ENCODE data around the gene CHN1. TPM values are rescaled to one million over a fixed set of nuclear protein-coding genes. Genes with fewer than 3 reads are reported as not detected.

Gene CHN1
- total and polyA plus RNA-seq, 2 experiments from 2014 or later = 64.3 to 70.8 TPM

DNA sequence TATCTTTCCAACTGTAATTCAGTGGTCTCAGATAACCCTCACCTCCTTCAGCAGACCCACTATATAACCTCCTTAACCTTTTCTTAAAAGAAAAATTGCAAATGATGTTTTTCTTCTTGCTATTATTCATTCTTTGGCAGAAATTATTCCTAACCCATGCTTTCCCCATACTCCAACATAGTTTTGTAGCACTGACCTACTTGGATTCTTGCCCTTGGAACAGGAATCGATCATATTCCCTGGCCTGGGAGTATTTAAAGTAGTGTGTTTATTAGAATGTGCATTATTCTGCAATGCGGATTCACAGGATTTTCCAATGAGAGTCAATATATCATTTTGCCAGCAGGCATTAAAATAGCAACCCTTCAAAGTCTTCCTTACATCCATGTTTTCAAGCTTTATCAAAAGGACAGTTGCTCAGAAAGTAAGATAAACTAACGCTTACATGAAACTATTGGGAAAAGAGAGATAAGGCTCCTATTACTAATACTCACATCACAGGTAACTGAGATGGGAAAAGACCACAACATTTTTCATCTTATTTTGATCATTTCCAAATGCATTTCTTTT is 37.4 kb downstream of the CHN1 start:
- H3K4me1 ChIP-seq (ENCODE audit: low read depth) = peaks cover 63% of the 10 kb centered on the region
- H3K27me3 ChIP-seq = no peaks in the 10 kb centered on the region
- H3K27ac ChIP-seq = peak overlapping the region; percentile 81
- no peak for DNase-seq (ENCODE audit: low read depth in 1 of 2, low spot score in 1 of 2)
- H3K4me3 ChIP-seq = no peak overlapping the region
- no peaks in the 10 kb centered on the region for H3K36me3 ChIP-seq
- TF ChIP-seq, protein P1, sequence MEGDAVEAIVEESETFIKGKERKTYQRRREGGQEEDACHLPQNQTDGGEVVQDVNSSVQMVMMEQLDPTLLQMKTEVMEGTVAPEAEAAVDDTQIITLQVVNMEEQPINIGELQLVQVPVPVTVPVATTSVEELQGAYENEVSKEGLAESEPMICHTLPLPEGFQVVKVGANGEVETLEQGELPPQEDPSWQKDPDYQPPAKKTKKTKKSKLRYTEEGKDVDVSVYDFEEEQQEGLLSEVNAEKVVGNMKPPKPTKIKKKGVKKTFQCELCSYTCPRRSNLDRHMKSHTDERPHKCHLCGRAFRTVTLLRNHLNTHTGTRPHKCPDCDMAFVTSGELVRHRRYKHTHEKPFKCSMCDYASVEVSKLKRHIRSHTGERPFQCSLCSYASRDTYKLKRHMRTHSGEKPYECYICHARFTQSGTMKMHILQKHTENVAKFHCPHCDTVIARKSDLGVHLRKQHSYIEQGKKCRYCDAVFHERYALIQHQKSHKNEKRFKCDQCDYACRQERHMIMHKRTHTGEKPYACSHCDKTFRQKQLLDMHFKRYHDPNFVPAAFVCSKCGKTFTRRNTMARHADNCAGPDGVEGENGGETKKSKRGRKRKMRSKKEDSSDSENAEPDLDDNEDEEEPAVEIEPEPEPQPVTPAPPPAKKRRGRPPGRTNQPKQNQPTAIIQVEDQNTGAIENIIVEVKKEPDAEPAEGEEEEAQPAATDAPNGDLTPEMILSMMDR (IDR thresholded peaks at IDR 0.05; ENCODE audit: low read depth, low read length) = no peak
- no peaks in the 10 kb centered on the region for H3K9me3 ChIP-seq (ENCODE audit: low read depth)

- H3K4me3 ChIP-seq = no peak overlapping the region
- H3K27ac ChIP-seq = peak overlapping the region; percentile 81
- no peaks in the 10 kb centered on the region for H3K27me3 ChIP-seq
- H3K9me3 ChIP-seq (ENCODE audit: low read depth) = no peaks in the 10 kb centered on the region
- DNase-seq (ENCODE audit: low read depth in 1 of 2, low spot score in 1 of 2) = no peak
- no peaks in the 10 kb centered on the region for H3K36me3 ChIP-seq
- peaks cover 65% of the 10 kb centered on the region for H3K4me1 ChIP-seq (ENCODE audit: low read depth)
- TF ChIP-seq, protein P1 (IDR thresholded peaks at IDR 0.05; ENCODE audit: low read depth, low read length) = no peak
Measured at GRCh38 chr2:174967086-174967485, 38.1 kb downstream of the CHN1 start.

DNA sequence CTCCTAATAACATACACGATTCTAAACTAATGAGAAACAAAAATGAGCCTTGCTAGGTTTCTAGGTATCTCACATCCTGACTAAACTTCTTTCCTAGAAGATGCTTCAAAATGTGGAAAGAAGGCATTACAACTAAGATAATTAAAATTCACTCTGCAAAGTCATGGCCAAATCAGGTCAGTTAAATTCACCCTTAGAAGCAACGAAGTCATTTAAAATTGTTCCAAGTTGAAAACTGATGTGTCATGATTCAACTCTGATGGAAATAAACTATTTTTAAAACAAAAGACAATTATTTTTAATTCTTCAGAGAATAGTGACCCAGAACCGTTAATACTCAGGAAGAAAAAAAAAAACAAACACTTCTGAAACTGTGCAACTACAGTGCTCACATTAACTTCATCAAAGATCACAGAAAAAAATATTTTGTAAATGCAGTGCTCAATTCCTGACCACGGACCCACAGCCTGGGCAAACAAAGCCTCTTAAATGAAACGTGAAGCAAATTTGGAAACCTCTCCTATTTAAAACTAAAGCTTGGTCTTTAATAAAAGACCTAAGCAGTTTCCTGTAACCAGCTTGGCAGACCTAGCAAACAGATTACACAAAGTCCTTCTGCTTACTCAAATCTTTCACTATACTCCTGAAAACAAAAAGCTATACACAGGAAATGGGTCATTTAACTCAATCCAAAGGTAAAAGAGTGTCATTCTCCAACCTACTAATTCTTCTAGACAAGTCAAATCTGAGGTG is 39.0 kb downstream of the CHN1 start:
- peak in 1 of 2 donors; percentile 46 for DNase-seq (ENCODE audit: low read depth in 1 of 2, low spot score in 1 of 2)
- H3K36me3 ChIP-seq = no peaks in the 10 kb centered on the region
- H3K4me3 ChIP-seq = no peak overlapping the region
- no peaks in the 10 kb centered on the region for H3K27me3 ChIP-seq
- H3K9me3 ChIP-seq (ENCODE audit: low read depth) = no peaks in the 10 kb centered on the region
- H3K4me1 ChIP-seq (ENCODE audit: low read depth) = peaks cover 60% of the 10 kb centered on the region
- TF ChIP-seq, protein P1 (IDR thresholded peaks at IDR 0.05; ENCODE audit: low read depth, low read length) = no peak
- peak overlapping the region; percentile 29 for H3K27ac ChIP-seq

DNA sequence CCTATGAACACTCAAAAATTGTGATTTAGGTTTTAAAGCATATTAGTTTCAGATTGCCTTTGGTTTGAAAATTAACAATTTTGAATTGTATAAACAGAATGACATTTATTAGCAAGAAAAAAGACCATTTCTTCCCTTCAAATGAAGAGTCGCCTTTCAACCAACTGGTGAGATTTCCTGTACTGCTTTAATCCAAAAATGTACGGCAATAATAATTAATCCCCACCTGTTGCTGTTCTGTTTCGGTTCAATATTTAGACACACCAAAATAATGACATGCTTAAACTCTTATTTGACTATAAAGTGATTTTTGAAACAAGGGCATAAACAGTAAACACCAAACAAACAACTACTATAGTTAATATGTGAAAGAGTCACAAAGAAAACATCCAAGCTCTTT is 39.6 kb downstream of the CHN1 start:
- TF ChIP-seq, protein P1 (IDR thresholded peaks at IDR 0.05; ENCODE audit: low read depth, low read length) = no peak
- Histone ChIP-seq H3K27me3 (no peaks in the 10 kb centered on the region), H3K27ac (peak overlapping the region; percentile 29), H3K4me3 (no peak overlapping the region), H3K9me3 (ENCODE audit: low read depth) (no peaks in the 10 kb centered on the region), H3K4me1 (ENCODE audit: low read depth) (peaks cover 60% of the 10 kb centered on the region), H3K36me3 (no peaks in the 10 kb centered on the region)
- DNase-seq (ENCODE audit: low read depth in 1 of 2, low spot score in 1 of 2) = no peak

GRCh38 chr2:174964404-174964803 is 40.8 kb downstream of the CHN1 start:
- H3K27ac ChIP-seq = peak overlapping the region; percentile 39
- H3K27me3 ChIP-seq = no peaks in the 10 kb centered on the region
- no peak overlapping the region for H3K4me3 ChIP-seq
- no peaks in the 10 kb centered on the region for H3K36me3 ChIP-seq
- DNase-seq (ENCODE audit: low read depth in 1 of 2, low spot score in 1 of 2) = no peak
- TF ChIP-seq, protein P1 (IDR thresholded peaks at IDR 0.05; ENCODE audit: low read depth, low read length) = no peak
- H3K4me1 ChIP-seq (ENCODE audit: low read depth) = peaks cover 68% of the 10 kb centered on the region
- no peaks in the 10 kb centered on the region for H3K9me3 ChIP-seq (ENCODE audit: low read depth)

Data from cardiac muscle cell (in vitro differentiated cells and primary cell).